Peyer's patch (tissue), 4 donors: ENCODE data around the gene CAPN9.

Source experiments
- CTCF ChIP-seq, 6 experiments: fragments of 450-650 bp in 4 of 6; fragments of 200-600 bp in 2 of 6; sonication (generic) in 1 of 6; IDR thresholded peaks; one replicate each; pipeline ENCODE4 v1.5.1; 2017 to 2019; ENCODE audit warnings: antibody characterized with exemption in 6 of 6, mild to moderate bottlenecking in 3 of 6, moderate library complexity in 1 of 6
- POLR2A ChIP-seq, 2 donors: fragments of 450-650 bp; IDR thresholded peaks; one replicate each; pipeline ENCODE4 v1.5.1; 2017; ENCODE audit warnings: antibody characterized with exemption in 2 of 2, mild to moderate bottlenecking in 2 of 2, moderate library complexity in 2 of 2

- TF ChIP-seq CTCF (IDR thresholded peaks at IDR 0.05) (no peak), POLR2A (IDR thresholded peaks at IDR 0.05) (no peak)
Measured at GRCh38 chr1:230818367-230818766, 71.2 kb downstream of the CAPN9 start.
